ENCODE data around the gene PPP2R5C.

The PPP2R5C gene

GRCh38 chr14:101715210-101716076 lies 46.1 kb upstream of the PPP2R5C start:
- intact Hi-C loops (cut with DNase I; ENCODE audit: low total_unique reads) = no loop called here
- peak in 1 of 2 donors; percentile 34 for DNase-seq
- Histone ChIP-seq H3K27ac (no peak overlapping the region), H3K4me3 (no peak overlapping the region), H3K9me3 (no peaks in the 10 kb centered on the region), H3K4me1 (no peaks in the 10 kb centered on the region), H3K27me3 (peaks cover 0 to 16% of the 10 kb centered on the region in 2 donors), H3K36me3 (no peaks in the 10 kb centered on the region)
- no peak for TF ChIP-seq CTCF (IDR thresholded peaks at IDR 0.05)

GRCh38 chr14:101716077-101716950 lies 45.2 kb upstream of the PPP2R5C start:
- Histone ChIP-seq H3K9me3 (no peaks in the 10 kb centered on the region), H3K4me1 (no peaks in the 10 kb centered on the region), H3K27ac (no peak overlapping the region), H3K4me3 (no peak overlapping the region), H3K27me3 (peaks cover 0 to 10% of the 10 kb centered on the region in 2 donors), H3K36me3 (no peaks in the 10 kb centered on the region)
- TF ChIP-seq CTCF (IDR thresholded peaks at IDR 0.05) = no peak
- intact Hi-C loops (cut with DNase I; ENCODE audit: low total_unique reads) = no loop called here
- DNase-seq = peak in 1 of 2 donors; percentile 49

GRCh38 chr14:101716956-101717662 lies 44.4 kb upstream of the PPP2R5C start:
- H3K27ac ChIP-seq = no peak overlapping the region
- no peak for TF ChIP-seq CTCF (IDR thresholded peaks at IDR 0.05)
- H3K4me1 ChIP-seq = no peaks in the 10 kb centered on the region
- H3K4me3 ChIP-seq = no peak overlapping the region
- DNase-seq = no peak
- H3K36me3 ChIP-seq = no peaks in the 10 kb centered on the region
- peaks cover 0 to 10% of the 10 kb centered on the region in 2 donors for H3K27me3 ChIP-seq
- intact Hi-C loops (cut with DNase I; ENCODE audit: low total_unique reads) = no loop called here
- no peaks in the 10 kb centered on the region for H3K9me3 ChIP-seq

GRCh38 chr14:101717663-101718490 lies 43.6 kb upstream of the PPP2R5C start:
- H3K36me3 ChIP-seq = no peaks in the 10 kb centered on the region
- TF ChIP-seq CTCF (IDR thresholded peaks at IDR 0.05) = no peak
- peaks cover 0 to 10% of the 10 kb centered on the region in 2 donors for H3K27me3 ChIP-seq
- H3K4me3 ChIP-seq = no peak overlapping the region
- DNase-seq = no peak
- H3K9me3 ChIP-seq = no peaks in the 10 kb centered on the region
- H3K27ac ChIP-seq = no peak overlapping the region
- H3K4me1 ChIP-seq = no peaks in the 10 kb centered on the region
- intact Hi-C loops (cut with DNase I; ENCODE audit: low total_unique reads) = no loop called here
